ENCODE measurements around the gene MBD3. TPM values are rescaled to one million over a fixed set of nuclear protein-coding genes. Genes with fewer than 3 reads are reported as not detected.

The MBD3 gene
- total RNA-seq, 1 donor from 2014 or later: 115 TPM

- DNase-seq (ENCODE audit: low read depth): no peak
- H3K4me3 ChIP-seq (ENCODE audit: low read depth, low read length): no peak overlapping the region
- TF ChIP-seq CTCF (conservative IDR thresholded peaks at IDR 0.05; ENCODE audit: low read depth, low read length): no peak
Measured at GRCh38 chr19:1626417-1627010, 33.8 kb upstream of the MBD3 start.

DNA sequence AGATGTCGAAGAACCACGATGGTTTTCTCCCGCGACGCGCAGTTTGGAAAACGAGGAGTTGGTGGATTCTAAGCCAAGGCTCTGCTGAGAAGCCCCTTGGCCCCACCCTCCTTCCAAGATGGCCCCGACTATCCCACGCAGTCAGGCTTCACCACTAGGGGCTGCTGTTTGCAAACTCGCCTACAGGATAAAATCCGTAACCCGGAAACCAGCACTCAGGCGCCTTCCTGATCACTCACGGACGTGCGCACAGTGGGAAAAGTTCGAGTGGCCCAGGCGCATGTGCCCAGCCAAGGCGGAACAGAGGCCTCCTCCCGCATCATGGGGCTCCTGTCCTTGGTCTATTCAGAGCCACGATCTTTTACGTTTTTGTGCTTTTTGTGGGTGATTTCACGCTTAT, 31.8 kb upstream of the MBD3 start:
- no peak for DNase-seq (ENCODE audit: low read depth)
- peak; percentile 75 for TF ChIP-seq CTCF (conservative IDR thresholded peaks at IDR 0.05; ENCODE audit: low read depth, low read length)
- H3K4me3 ChIP-seq (ENCODE audit: low read depth, low read length): no peak overlapping the region

DNA sequence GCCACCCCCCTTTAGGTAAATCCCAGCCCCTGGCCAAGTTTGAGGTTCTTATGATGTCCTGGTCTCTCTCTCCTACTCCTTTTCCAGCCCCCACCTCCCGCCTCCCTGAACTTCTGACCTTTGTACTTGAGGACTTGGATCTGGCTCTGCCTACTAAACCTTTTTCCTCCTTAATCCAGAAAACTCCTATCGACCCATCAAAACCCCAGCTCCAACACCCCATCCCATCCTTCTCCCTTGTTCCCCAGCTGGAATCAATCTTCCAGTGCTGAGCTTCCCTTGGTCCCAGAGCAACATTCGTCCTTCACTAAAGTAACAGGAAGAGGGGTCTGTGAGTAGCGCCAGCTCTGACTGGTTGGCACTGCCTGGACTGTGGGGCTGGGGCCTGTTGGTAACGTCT, 29.9 kb upstream of the MBD3 start:
- no peak overlapping the region for H3K4me3 ChIP-seq (ENCODE audit: low read depth, low read length)
- no peak for DNase-seq (ENCODE audit: low read depth)
- no peak for TF ChIP-seq CTCF (conservative IDR thresholded peaks at IDR 0.05; ENCODE audit: low read depth, low read length)

DNA sequence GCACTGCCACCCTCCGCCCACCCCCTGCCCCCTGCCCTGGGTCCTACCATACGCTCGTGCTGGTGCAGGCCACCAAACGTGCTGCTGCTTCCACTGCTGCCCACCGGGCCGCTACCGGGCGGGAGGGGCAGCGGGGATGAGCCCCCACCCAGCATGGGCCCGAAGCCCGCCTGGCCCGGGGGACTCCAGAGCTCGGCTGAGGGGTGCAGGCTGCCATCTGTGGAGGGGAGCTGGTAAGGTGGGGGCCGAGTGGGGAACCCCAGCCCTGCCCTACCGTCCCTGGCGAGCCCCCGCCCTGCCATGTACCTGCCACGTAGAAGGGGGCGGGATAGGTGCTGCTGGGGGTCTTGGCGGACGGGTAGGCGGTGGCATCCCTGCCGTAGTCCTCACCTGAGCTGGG, 29.3 kb upstream of the MBD3 start:
- TF ChIP-seq CTCF (conservative IDR thresholded peaks at IDR 0.05; ENCODE audit: low read depth, low read length): no peak
- no peak overlapping the region for H3K4me3 ChIP-seq (ENCODE audit: low read depth, low read length)
- no peak for DNase-seq (ENCODE audit: low read depth)

- TF ChIP-seq CTCF (conservative IDR thresholded peaks at IDR 0.05; ENCODE audit: low read depth, low read length): no peak
- DNase-seq (ENCODE audit: low read depth): no peak
Measured at GRCh38 chr19:1621574-1621973, 28.9 kb upstream of the MBD3 start.

GRCh38 chr19:1621021-1621420, 28.4 kb upstream of the MBD3 start:
- TF ChIP-seq CTCF (conservative IDR thresholded peaks at IDR 0.05; ENCODE audit: low read depth, low read length): no peak
- H3K4me3 ChIP-seq (ENCODE audit: low read depth, low read length): no peak overlapping the region
- no peak for DNase-seq (ENCODE audit: low read depth)

More at GRCh38 chr19:1621574-1621973, 28.9 kb upstream of the MBD3 start:
- no peak overlapping the region for H3K4me3 ChIP-seq (ENCODE audit: low read depth, low read length)

DNA sequence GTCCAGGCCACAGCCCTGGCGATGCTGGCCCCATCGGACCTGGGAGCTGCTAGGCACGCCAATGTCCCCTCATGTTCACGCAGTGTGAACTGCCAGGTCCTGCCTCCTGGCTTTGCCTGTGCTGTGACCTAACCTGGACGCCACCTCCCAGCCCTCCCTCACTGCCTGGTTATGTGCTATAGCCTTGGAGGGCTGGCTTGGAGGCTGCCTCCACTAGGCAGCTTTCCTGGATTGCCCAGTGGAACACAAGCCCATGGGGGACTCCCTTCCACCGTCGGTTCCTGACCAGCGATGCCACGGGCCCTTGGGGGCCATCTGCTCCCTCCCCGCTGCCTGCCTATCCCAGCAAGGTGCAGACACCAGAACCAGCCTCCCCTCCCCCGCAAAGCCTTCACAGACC, 27.8 kb upstream of the MBD3 start:
- no peak overlapping the region for H3K4me3 ChIP-seq (ENCODE audit: low read depth, low read length)
- TF ChIP-seq CTCF (conservative IDR thresholded peaks at IDR 0.05; ENCODE audit: low read depth, low read length): no peak
- no peak for DNase-seq (ENCODE audit: low read depth)
